DND-41 (cell line): ENCODE results near the gene TCP10L.
"Not testable (repeated sequence)": the region's sequence is repeated elsewhere in the genome, so short reads cannot be mapped to it uniquely, and the experiment has no call there.

Source experiments
- ATAC-seq: fragments of 200-7000 bp; cut with Tn5 transposase; 3 replicates; pipeline ENCODE4 v1.9.1; 2021; ENCODE audit warnings: low read depth; ENCODE audit not compliant: insufficient read depth
- DNase-seq: peaks from one replicate; pipeline ENCODE4 v3.0.0-alpha.2; 2020
- H2AFZ ChIP-seq: 2 replicates; pipeline ENCODE4 v1.6.0; 2012; ENCODE audit warnings: low read depth, low read length
- H3K27ac ChIP-seq: 2 replicates; pipeline ENCODE4 v1.5.1; 2012; ENCODE audit warnings: low read length, inconsistent platforms
- H3K27me3 ChIP-seq: fragments of 200-600 bp; sonication (generic); 2 replicates; pipeline ENCODE4 v1.6.0; 2012; ENCODE audit warnings: low read length, mild to moderate bottlenecking, inconsistent platforms; ENCODE audit not compliant: insufficient read depth, poor library complexity
- H3K36me3 ChIP-seq: 2 replicates; pipeline ENCODE4 v1.5.1; 2012; ENCODE audit warnings: low read length, inconsistent platforms; ENCODE audit not compliant: insufficient read depth
- H3K4me1 ChIP-seq: 2 replicates; pipeline ENCODE4 v1.5.1; 2012; ENCODE audit warnings: mild to moderate bottlenecking, low read length; ENCODE audit not compliant: insufficient read depth
- H3K4me2 ChIP-seq: 2 replicates; pipeline ENCODE4 v1.6.0; 2012; ENCODE audit warnings: mild to moderate bottlenecking, moderate library complexity, low read length, inconsistent platforms; ENCODE audit not compliant: insufficient read depth
- H3K4me3 ChIP-seq, 2 experiments: fragments of 200-600 bp in 1 of 2; shearing (Covaris generic) in 1 of 2; 2 replicates each; pipeline ENCODE4 v1.5.1; 2012 to 2016; ENCODE audit warnings: inconsistent platforms in 2 of 2, low read length in 2 of 2, mild to moderate bottlenecking in 2 of 2, low read depth in 1 of 2, moderate library complexity in 1 of 2
- H3K79me2 ChIP-seq: 2 replicates; pipeline ENCODE4 v1.6.0; 2012; ENCODE audit warnings: low read length, inconsistent platforms; ENCODE audit not compliant: insufficient read depth
- H3K9ac ChIP-seq: 2 replicates; pipeline ENCODE4 v1.6.0; 2012; ENCODE audit warnings: low read depth, mild to moderate bottlenecking, inconsistent platforms, low read length, moderate library complexity
- H3K9me3 ChIP-seq: 2 replicates; pipeline ENCODE4 v1.5.1; 2012; ENCODE audit warnings: low read length, moderate library complexity, mild to moderate bottlenecking, inconsistent platforms; ENCODE audit not compliant: insufficient read depth, severe bottlenecking
- H4K20me1 ChIP-seq: 2 replicates; pipeline ENCODE4 v1.6.0; 2012; ENCODE audit warnings: low read length; ENCODE audit not compliant: insufficient read depth
- CTCF ChIP-seq: IDR thresholded peaks from 2 replicates; pipeline ENCODE4 v1.5.1; 2012; ENCODE audit warnings: borderline replicate concordance, low read length, moderate library complexity, mild to moderate bottlenecking; ENCODE audit not compliant: poor library complexity, severe bottlenecking; ENCODE audit errors: extremely low read depth
- EZH2 ChIP-seq: IDR thresholded peaks from 3 replicates; pipeline ENCODE4 v1.6.1; 2012; ENCODE audit warnings: borderline replicate concordance, low read depth, mild to moderate bottlenecking, moderate library complexity, low read length, inconsistent platforms; ENCODE audit not compliant: severe bottlenecking

The TCP10L gene

GRCh38 chr21:32532636-32533035 is 52.7 kb downstream of the TCP10L start:
- H4K20me1 ChIP-seq: no peaks in the 10 kb centered on the region
- no peak overlapping the region for H3K27ac ChIP-seq
- no peak overlapping the region for H3K9ac ChIP-seq
- H2AFZ ChIP-seq: no peak overlapping the region
- ATAC-seq (no peak), DNase-seq (no peak)
- H3K9me3 ChIP-seq: no peaks in the 10 kb centered on the region
- H3K36me3 ChIP-seq: no peaks in the 10 kb centered on the region
- H3K4me2 ChIP-seq: no peak overlapping the region
- no peak for TF ChIP-seq EZH2
- no peak for TF ChIP-seq CTCF
- no peaks in the 10 kb centered on the region for H3K4me1 ChIP-seq
- H3K4me3 ChIP-seq: no peak overlapping the region
- no peaks in the 10 kb centered on the region for H3K27me3 ChIP-seq
- no peaks in the 10 kb centered on the region for H3K79me2 ChIP-seq

GRCh38 chr21:32531561-32531960 is 53.8 kb downstream of the TCP10L start:
- not testable (repeated sequence) for H3K4me3 ChIP-seq, ATAC-seq, DNase-seq, H2AFZ ChIP-seq, H3K9ac ChIP-seq, H3K36me3 ChIP-seq, H3K4me2 ChIP-seq, H4K20me1 ChIP-seq, H3K27ac ChIP-seq, H3K79me2 ChIP-seq, H3K4me1 ChIP-seq, H3K9me3 ChIP-seq, H3K27me3 ChIP-seq

- not testable (repeated sequence) for H3K4me3 ChIP-seq, DNase-seq, H2AFZ ChIP-seq, H3K27ac ChIP-seq, ATAC-seq, H3K36me3 ChIP-seq, H3K79me2 ChIP-seq, H3K9ac ChIP-seq, H3K27me3 ChIP-seq, H3K4me2 ChIP-seq, H3K4me1 ChIP-seq, H4K20me1 ChIP-seq, H3K9me3 ChIP-seq
Observed at GRCh38 chr21:32530809-32531208, 54.5 kb downstream of the TCP10L start.

- no peak for TF ChIP-seq CTCF
- Histone ChIP-seq H2AFZ (no peak overlapping the region), H3K4me3 (no peak overlapping the region)
Observed at GRCh38 chr21:32529679-32530078, 55.6 kb downstream of the TCP10L start.

GRCh38 chr21:32525282-32525681 is 60.0 kb downstream of the TCP10L start:
- Histone ChIP-seq H4K20me1 (no peaks in the 10 kb centered on the region), H3K9ac (no peak overlapping the region), H3K4me1 (no peaks in the 10 kb centered on the region), H3K4me3 (no peak overlapping the region), H3K4me2 (no peak overlapping the region), H3K27ac (no peak overlapping the region), H3K36me3 (no peaks in the 10 kb centered on the region), H3K79me2 (no peaks in the 10 kb centered on the region), H2AFZ (no peak overlapping the region), H3K27me3 (no peaks in the 10 kb centered on the region), H3K9me3 (no peaks in the 10 kb centered on the region)
- ATAC-seq (no peak), DNase-seq (no peak)
- no peak for TF ChIP-seq EZH2
- no peak for TF ChIP-seq CTCF

More at GRCh38 chr21:32529679-32530078, 55.6 kb downstream of the TCP10L start:
- H4K20me1 ChIP-seq: no peaks in the 10 kb centered on the region
- no peaks in the 10 kb centered on the region for H3K9me3 ChIP-seq
- H3K27ac ChIP-seq: no peak overlapping the region
- H3K79me2 ChIP-seq: no peaks in the 10 kb centered on the region
- H3K4me1 ChIP-seq: no peaks in the 10 kb centered on the region
- H3K9ac ChIP-seq: no peak overlapping the region
- H3K36me3 ChIP-seq: no peaks in the 10 kb centered on the region
- H3K4me2 ChIP-seq: no peak overlapping the region
- ATAC-seq: no peak
- H3K27me3 ChIP-seq: no peaks in the 10 kb centered on the region
- DNase-seq: no peak
